RPMI8226 (cell line): ENCODE measurements around the gene LYRM7.
"Not testable (repeated sequence)": the region's sequence is repeated elsewhere in the genome, so short reads cannot be mapped to it uniquely, and the experiment has no call there.

Experiments used
- DNase-seq: peaks from one replicate; pipeline ENCODE4 v3.0.0-alpha.2; 2015

Gene LYRM7

GRCh38 chr5:131221888-131222287 is 51.1 kb downstream of the LYRM7 start:
- no peak for DNase-seq

GRCh38 chr5:131222731-131223130 is 52.0 kb downstream of the LYRM7 start:
- DNase-seq, result no peak

DNA sequence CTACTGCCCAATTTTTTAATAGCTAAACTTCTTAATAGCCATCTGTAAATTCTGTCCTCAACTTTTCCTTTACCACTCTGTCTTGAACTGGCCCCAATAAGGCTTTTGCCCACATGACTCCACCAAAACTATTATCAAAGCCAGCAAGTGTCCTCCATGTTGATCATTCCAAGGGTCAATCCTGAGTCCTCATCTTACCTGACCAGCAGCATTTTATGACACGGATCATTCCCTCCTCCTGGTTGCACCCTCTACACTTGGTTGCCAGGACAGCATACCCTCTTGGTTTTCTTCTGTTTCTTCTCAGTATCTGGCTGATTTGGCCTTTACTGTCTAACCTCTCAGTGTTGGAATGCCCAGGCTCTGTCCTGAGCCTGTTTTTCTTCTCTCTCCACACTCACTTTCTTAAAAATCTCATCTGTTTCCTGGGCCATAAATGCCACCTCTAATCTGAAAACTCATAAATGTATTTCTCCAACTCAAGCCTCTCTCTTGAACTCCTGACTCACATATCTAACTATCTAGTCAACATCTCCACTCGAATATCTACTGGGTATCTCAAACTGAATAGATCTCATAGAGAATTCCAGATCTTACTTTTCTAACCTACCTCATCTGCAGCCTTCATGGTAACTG is 53.1 kb downstream of the LYRM7 start:
- no peak for DNase-seq

GRCh38 chr5:131224387-131225201 is 53.9 kb downstream of the LYRM7 start:
- no peak for DNase-seq

GRCh38 chr5:131225282-131225974 is 54.7 kb downstream of the LYRM7 start:
- no peak for DNase-seq

DNA sequence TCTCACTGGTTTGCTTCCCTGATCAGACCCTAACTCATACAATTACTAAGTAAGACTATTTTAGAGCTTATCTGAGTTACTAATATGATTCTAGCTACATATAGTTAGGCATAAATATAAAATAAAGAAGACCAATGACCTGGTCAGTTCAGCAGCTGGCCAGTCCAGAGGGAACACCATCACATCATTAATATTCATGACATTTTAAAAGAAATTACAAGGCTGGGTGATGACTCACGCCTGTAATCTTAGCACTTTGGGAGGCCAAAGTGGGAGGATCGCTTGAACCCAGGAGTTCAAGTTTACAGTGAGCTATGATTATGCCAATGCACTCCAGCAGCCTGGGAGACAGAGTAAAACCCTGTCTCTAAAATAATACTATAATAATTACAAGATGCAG is 56.2 kb downstream of the LYRM7 start:
- DNase-seq, result no peak

- DNase-seq, result no peak
Measured at GRCh38 chr5:131228646-131229045, 57.9 kb downstream of the LYRM7 start.

DNA sequence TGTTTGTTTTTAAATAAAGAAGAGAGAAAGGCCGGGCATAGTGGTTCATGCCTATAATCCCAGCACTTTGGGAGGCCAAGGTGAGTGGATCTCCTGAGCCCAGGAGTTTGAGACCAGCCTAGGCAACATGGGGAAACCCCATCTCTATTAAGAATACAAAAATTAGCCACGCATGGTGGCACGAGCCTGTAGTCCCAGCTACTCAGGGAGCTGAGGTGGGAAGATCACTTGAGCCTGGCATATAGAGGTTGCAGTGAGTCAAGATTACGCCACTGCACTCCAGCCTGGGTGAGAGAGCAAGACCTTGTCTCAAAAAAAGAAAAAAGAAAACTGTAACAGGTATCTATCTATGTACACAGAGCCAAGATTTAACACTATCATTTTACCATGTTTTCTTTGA is 58.9 kb downstream of the LYRM7 start:
- DNase-seq, result no peak

- peak; percentile 44 for DNase-seq
Measured at GRCh38 chr5:131230406-131230805, 59.7 kb downstream of the LYRM7 start.

DNA sequence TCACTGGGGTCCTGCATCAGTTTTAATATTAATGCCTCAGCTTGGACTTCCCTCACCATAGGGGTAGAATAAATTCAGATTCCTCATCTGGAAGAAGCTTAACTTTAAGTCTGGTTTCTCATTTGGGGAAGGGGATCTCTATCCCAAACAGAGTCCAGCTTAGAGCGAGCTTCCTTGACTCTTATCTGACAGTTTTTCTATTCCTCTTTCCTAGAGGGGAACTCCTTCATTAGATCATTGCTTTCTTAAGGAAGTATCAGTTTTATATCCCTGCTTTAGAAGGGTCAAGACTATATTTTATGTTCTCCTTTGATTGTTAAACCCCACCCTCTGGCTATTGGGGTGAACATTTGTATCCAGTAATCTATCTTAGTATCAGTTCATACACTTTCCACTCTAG is 68.9 kb downstream of the LYRM7 start:
- no peak for DNase-seq

- DNase-seq, result no peak
Measured at GRCh38 chr5:131242728-131243255, 72.0 kb downstream of the LYRM7 start.

DNA sequence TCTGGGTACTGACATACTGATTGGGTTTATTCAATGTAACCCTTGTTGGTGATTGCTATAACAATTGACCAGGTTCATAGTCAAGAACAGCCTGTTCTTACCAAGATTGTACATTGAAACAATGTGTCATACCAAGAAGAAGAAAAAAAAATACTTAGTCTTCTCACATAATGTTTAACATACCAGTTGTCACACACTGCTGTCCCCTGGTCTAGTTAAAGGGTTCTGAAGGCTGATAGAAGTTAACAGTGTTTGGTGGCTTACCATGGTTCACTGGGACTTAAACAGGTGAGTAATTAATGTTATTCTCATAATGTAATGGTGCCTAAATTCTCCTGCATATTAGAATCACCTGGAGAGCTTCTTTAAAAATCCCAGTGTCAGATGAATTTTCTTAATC is 74.6 kb downstream of the LYRM7 start:
- no peak for DNase-seq

GRCh38 chr5:131245948-131246347 is 75.2 kb downstream of the LYRM7 start:
- no peak for DNase-seq

DNA sequence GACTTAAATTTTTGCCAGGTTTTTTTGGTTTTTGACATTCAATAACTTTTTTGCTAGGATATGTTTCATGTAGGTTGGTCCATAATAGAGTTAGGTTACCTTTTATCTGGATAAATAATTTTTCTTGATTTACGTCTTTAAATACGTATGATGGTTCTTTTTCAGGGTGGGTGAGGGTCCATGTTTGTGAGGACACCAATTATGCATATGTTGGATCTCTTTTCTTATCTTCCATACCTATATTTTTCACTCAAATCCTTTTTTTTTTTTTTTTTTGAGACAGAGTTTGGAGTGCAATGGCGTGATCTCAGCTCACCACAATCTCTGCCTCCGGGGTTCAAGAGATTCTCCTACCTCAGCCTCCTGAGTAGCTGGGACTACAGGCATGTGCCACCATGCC is 75.8 kb downstream of the LYRM7 start:
- no peak for DNase-seq

DNA sequence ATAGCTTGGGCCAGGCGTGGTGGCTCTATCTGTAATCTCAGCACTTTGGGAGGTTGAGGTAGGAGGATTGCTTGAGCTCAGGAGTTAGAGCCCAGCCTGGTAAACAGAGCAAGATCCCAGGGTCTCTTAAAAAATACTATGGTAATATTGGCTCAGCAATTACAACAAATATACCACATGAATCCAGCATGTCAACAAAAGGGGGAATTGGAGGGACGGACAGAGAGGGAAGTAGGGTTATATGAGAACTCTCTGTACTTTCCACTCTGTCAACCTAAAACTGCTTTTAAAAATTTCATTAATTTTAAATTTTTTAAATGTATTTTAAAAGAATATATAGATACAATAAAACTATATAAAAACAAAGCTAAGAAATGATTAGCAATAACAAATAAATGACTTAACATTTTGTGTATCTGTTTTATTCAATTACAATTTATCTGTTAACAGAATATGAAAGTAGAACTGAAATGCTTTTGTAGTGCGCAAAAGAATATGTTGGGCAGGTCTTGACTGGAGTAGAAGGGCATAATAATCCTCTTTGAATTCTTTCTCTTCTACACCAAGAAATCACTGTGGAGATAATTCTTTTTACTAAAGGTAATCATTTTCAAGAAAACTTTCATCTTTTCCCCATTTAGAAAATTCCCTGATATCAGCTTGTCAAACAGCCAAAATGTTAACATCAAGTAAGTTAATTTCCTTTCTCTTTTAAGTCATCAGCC is 80.2 kb downstream of the LYRM7 start:
- DNase-seq, result no peak

DNA sequence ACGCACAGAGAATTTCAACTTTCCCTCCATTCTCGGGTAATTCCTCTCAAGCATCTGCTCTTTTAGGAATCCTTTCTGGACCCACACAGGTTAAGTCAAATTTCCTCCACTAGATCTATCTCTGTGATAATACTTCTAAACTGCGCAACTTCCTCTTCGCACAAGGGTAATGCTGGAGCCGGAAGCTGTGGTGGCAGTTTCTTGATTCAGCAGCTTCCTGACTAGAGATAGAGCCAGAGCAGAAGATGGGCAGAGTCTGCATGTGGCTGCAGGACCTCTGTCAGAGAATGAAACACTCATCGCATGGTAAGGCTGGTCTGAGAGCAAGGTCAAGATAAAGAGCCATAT is 82.1 kb downstream of the LYRM7 start:
- DNase-seq, result peak; percentile 82

DNA sequence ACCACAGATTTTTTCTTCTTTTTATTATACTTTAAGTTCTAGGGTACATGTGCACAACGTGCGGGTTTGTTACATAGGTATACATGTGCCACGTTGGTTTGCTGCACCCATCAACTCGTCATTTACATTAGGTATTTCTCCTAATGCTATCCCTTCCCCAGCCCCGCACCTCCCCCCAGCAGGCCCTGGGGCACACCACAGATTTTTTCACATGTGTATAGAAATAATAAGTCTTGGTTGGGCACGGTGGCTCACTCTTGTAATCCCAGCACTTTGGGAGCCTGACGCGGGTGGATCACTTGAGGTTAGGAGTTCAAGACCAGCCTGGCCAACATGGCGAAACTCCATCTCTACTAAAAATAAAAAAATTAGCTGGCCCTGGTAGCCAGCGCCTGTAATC is 83.3 kb downstream of the LYRM7 start:
- DNase-seq, result not testable (repeated sequence)

DNA sequence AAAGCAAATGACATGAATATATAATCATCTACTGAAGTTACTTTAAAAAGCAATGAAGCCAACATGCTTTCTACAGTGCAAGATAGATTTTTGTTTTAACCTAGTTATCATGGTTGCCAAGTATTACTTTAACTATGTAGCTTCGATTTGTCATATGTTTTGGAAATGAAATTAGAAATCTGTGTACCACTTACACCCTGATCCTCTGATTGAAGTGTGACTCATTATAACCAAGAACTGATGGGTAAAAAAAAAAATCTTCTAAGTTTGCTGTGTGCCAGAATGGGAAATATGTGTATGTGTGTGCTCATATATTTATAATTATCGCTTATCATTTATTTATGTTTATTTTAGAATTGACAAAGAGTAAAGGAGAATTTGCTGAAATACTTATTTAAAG is 84.0 kb downstream of the LYRM7 start:
- no peak for DNase-seq
